ENCODE data around the gene RAPGEF1. TPM values are rescaled to one million over a fixed set of nuclear protein-coding genes. Genes with fewer than 3 reads are reported as not detected.

RAPGEF1 gene
- total RNA-seq, 1 experiment from 2014 or later = 55.6 TPM

DNA sequence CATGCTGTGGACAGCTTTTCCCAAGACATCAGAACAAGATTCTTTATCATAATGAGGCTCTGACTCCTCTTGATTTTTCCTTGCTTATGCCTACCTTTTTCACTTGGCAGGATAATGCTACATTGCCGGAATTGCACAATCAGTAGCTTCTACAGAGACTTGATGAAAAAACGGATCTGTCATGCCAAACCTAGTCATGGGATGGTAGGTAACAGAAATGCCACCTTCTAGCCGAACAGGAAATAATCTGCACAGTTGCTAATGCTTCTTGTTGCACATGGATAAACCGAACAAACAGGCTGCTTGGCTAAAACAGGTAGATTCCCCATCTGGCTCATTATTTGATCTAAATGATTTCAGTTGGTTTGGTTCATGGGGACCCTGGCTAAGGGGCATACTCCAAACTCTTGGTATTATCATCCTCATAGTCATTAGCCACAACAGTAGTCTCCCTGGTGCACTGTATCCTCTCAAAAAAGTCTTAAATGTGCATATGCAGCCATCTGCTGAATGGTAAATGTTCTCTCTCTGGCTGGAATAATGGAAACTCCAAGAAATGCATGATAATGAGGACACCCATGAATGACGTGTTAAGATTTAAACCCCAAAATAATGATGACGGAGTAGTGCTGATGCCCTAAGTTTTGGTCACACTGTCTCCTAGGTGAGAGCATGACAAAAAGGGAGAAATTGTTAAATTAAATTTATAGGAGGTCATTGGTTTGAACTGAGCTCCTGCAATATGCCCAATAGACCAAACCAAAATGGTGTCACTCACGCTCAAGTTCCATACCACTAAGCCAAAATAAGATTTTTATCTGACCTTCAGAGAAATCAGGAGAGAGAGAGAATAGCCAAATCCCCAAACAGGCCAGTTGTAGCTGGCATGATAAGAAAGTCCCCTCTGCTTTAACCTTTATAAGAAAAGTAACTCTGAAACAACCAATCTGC is 47.0 kb downstream of the RAPGEF1 start:
- Histone ChIP-seq H4K91ac (ENCODE audit: insufficient read length, low read depth, low read length) (no peak overlapping the region), H2BK20ac (ENCODE audit: low read depth, low read length, poor library complexity, severe bottlenecking) (no peak overlapping the region), H4K20me1 (ENCODE audit: control insufficient read depth, insufficient read depth, insufficient read length) (no peaks in the 10 kb centered on the region), H2BK120ac (ENCODE audit: low read depth, low read length, poor library complexity, severe bottlenecking) (no peak overlapping the region), H3K14ac (ENCODE audit: insufficient read depth, low read length) (no peak overlapping the region), H3K27ac (ENCODE audit: insufficient read length, low read depth, low read length) (no peak overlapping the region), H3T11ph (ENCODE audit: low read length) (no peak overlapping the region), H3K56ac (ENCODE audit: insufficient read length, low read depth, low read length) (no peak overlapping the region), H4K8ac (replicated peaks; ENCODE audit: insufficient read length, low read depth, low read length) (no peak overlapping the region), H2BK15ac (ENCODE audit: low read depth, low read length) (no peak overlapping the region), H3K4ac (ENCODE audit: low read depth, low read length) (no peak overlapping the region), H3K4me2 (ENCODE audit: insufficient read depth, insufficient read length, low read length) (no peak overlapping the region), H3K9ac (ENCODE audit: extremely low read depth, insufficient read length, low read length) (no peak overlapping the region), H3K4me1 (ENCODE audit: insufficient read depth, low read length) (peaks cover 20% of the 10 kb centered on the region), H2BK12ac (ENCODE audit: insufficient read length, low read depth, low read length) (no peak overlapping the region), H3K9me3 (ENCODE audit: control insufficient read depth, low read depth, low read length) (no peaks in the 10 kb centered on the region), H3K79me2 (ENCODE audit: insufficient read depth, low read length) (peaks cover 21% of the 10 kb centered on the region; the same call in 1 of the 2 replicates), H3K27me3 (ENCODE audit: insufficient read depth, low read length) (no peaks in the 10 kb centered on the region), H3K23me2 (ENCODE audit: insufficient read length, low read depth, low read length, poor library complexity, severe bottlenecking) (no peaks in the 10 kb centered on the region), H2AK5ac (ENCODE audit: insufficient read length, low read length) (no peak overlapping the region), H2BK5ac (ENCODE audit: insufficient read length, low read length) (no peak overlapping the region), H2AFZ (ENCODE audit: low read length) (no peak overlapping the region), H4K5ac (ENCODE audit: insufficient read length, low read depth, low read length) (no peak overlapping the region), H3K18ac (ENCODE audit: insufficient read length, low read depth, low read length) (no peak overlapping the region), H3K23ac (ENCODE audit: insufficient read length, low read depth, low read length) (no peak overlapping the region), H3K79me1 (ENCODE audit: insufficient read depth, low read depth, low read length, poor library complexity, severe bottlenecking) (no peaks in the 10 kb centered on the region)
- no peaks in the 10 kb centered on the region for H3K27me3 Mint-ChIP-seq (ENCODE audit: low read depth)
- no peak overlapping the region for H3K4me3 Mint-ChIP-seq
- no peak for DNase-seq
- TF ChIP-seq, protein P1, sequence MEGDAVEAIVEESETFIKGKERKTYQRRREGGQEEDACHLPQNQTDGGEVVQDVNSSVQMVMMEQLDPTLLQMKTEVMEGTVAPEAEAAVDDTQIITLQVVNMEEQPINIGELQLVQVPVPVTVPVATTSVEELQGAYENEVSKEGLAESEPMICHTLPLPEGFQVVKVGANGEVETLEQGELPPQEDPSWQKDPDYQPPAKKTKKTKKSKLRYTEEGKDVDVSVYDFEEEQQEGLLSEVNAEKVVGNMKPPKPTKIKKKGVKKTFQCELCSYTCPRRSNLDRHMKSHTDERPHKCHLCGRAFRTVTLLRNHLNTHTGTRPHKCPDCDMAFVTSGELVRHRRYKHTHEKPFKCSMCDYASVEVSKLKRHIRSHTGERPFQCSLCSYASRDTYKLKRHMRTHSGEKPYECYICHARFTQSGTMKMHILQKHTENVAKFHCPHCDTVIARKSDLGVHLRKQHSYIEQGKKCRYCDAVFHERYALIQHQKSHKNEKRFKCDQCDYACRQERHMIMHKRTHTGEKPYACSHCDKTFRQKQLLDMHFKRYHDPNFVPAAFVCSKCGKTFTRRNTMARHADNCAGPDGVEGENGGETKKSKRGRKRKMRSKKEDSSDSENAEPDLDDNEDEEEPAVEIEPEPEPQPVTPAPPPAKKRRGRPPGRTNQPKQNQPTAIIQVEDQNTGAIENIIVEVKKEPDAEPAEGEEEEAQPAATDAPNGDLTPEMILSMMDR (conservative IDR thresholded peaks at IDR 0.05) = no peak
- H3K36me3 Mint-ChIP-seq (ENCODE audit: insufficient read depth in 1 of 3, low read depth in 3 of 3) = peaks cover 0 to 5% (median 2%) of the 10 kb centered on the region in 3 experiments; a peak in 3 of 7 replicates
- WGBS (ENCODE audit: extremely low coverage, insufficient read length, low lambda C conversion rate) = no CpG with 5 or more reads among the region's 7 CpGs
- peaks cover 48 to 67% of the 10 kb centered on the region in 2 experiments for H3K4me1 Mint-ChIP-seq
- H3K9me3 Mint-ChIP-seq = no peaks in the 10 kb centered on the region
- no peak overlapping the region for H3K27ac Mint-ChIP-seq

All from H9 (cell line).